Neutrophil (primary cell): ENCODE measurements around the gene FAU.
A peak's percentile ranks its signal among the peaks of the same experiment; 100 is the strongest.

ENCODE experiments used
- H3K27ac ChIP-seq: fragments of 200-600 bp; sonication (generic); 2 replicates; pipeline ENCODE4 v1.5.1; 2016; ENCODE audit warnings: mild to moderate bottlenecking, moderate library complexity
- H3K27me3 ChIP-seq: fragments of 200-600 bp; sonication (generic); 2 replicates; pipeline ENCODE4 v1.6.0; 2016; ENCODE audit warnings: mild to moderate bottlenecking
- H3K36me3 ChIP-seq: fragments of 200-600 bp; sonication (generic); 2 replicates; pipeline ENCODE4 v1.5.1; 2017
- H3K4me1 ChIP-seq, 2 experiments: fragments of 200-600 bp in 1 of 2; sonication (generic) in 1 of 2; 1 replicate in 1 of 2; 2 replicates in 1 of 2; pipeline versions ENCODE4 v1.5.1 to v1.6.1; 2013 to 2016; ENCODE audit warnings: low read depth in 1 of 2, low read length in 1 of 2, mild to moderate bottlenecking in 1 of 2, moderate library complexity in 1 of 2; ENCODE audit not compliant: control insufficient read depth in 1 of 2, insufficient read depth in 1 of 2
- H3K4me3 ChIP-seq, 2 experiments: fragments of 200-600 bp in 1 of 2; sonication (generic) in 1 of 2; 1 replicate in 1 of 2; 2 replicates in 1 of 2; pipeline ENCODE4 v1.5.1; 2013 to 2016; ENCODE audit warnings: low read depth in 1 of 2, low read length in 1 of 2, mild to moderate bottlenecking in 1 of 2, moderate library complexity in 1 of 2
- H3K9me3 ChIP-seq: fragments of 200-600 bp; sonication (generic); 2 replicates; pipeline ENCODE4 v1.5.1; 2016
- CTCF ChIP-seq: fragments of 200-600 bp; sonication (generic); IDR thresholded peaks from 2 replicates; pipeline ENCODE4 v1.5.1; 2016; ENCODE audit warnings: antibody characterized with exemption

The FAU gene

DNA sequence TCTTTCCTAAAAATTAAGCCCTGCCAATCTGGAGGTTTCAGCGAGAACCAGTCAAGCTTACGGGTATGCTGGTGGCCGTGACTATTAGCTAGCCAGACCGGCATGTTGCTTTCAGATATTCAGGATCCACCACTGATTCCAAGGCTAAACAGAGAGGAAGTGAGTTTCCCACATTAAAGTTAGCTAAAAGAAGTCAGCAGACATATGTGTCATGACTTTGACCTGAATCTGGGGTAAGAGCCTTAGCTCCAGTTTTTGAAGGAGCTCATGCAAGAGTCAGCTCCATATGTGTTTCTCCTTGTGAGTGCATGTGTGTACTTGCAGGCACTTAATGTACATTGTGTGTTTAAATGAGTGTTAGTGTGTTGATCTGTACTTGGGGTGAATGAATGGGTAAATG is 36.5 kb downstream of the FAU start:
- Histone ChIP-seq H3K4me3 (peak overlapping the region in 1 of 2 experiments; percentile 82), H3K36me3 (peaks cover 51% of the 10 kb centered on the region), H3K4me1 (peaks cover 29 to 34% of the 10 kb centered on the region in 2 experiments), H3K9me3 (no peaks in the 10 kb centered on the region), H3K27ac (peak overlapping the region; percentile 89), H3K27me3 (no peaks in the 10 kb centered on the region)
- TF ChIP-seq CTCF = no peak

DNA sequence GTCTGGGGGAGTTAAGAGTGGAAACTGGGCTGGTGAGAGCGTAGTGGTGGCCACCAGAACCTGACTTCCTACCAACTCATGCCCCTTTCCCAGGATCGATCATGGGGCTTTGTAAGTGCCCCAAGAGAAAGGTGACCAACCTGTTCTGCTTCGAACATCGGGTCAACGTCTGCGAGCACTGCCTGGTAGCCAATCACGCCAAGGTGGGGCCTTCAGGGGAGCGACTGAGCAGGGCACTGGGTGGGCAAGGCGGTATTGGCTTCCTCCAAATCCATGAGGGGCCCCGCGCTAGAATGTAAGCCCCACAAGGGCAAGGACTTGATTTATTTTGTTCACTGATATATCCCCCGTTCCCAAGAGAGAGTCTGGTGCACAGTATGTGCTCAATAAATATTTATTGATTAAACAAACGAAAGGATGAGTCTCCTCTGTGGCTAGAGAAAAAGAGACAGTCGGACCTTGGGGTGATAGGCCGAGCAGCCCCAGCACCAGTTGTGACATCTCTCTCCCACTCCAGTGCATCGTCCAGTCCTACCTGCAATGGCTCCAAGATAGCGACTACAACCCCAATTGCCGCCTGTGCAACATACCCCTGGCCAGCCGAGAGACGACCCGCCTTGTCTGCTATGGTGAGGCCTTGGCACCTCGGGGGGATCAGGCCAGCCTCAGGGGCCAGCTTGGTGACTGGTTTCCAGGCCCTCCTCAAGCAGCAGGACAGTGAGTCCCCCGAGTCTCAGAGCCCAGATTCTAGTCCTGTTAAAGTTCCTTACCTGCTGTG is 37.1 kb downstream of the FAU start:
- Histone ChIP-seq H3K27me3 (no peaks in the 10 kb centered on the region), H3K4me1 (peaks cover 29 to 36% of the 10 kb centered on the region in 2 experiments), H3K4me3 (peak overlapping the region; percentile 76 to 82), H3K9me3 (no peaks in the 10 kb centered on the region), H3K36me3 (peaks cover 48% of the 10 kb centered on the region), H3K27ac (peak overlapping the region; percentile 89)
- TF ChIP-seq CTCF = no peak

- H3K9me3 ChIP-seq = no peaks in the 10 kb centered on the region
- peak within 1 kb of the TSS; percentile 76 to 82 for H3K4me3 ChIP-seq
- TF ChIP-seq CTCF = peak; percentile 51
- no peaks in the 10 kb centered on the region for H3K27me3 ChIP-seq
- H3K27ac ChIP-seq = peak within 1 kb of the TSS; percentile 89
- H3K4me1 ChIP-seq = peaks cover 29 to 36% of the 10 kb centered on the region in 2 experiments
- peaks cover 40% of the 10 kb centered on the region for H3K36me3 ChIP-seq
These were observed 37.9 kb downstream of the FAU start, which contains the start of the genes CDCA5 and ZFPL1 for GRCh38 chr11:65083834-65084597. Gene CDCA5, minus strand, starts transcription at chr11:65084040. Its CDS starts 62 bp downstream, at chr11:65083978. Gene ZFPL1, plus strand, starts transcription at chr11:65084222. Its CDS starts 477 bp downstream, at chr11:65084699.

DNA sequence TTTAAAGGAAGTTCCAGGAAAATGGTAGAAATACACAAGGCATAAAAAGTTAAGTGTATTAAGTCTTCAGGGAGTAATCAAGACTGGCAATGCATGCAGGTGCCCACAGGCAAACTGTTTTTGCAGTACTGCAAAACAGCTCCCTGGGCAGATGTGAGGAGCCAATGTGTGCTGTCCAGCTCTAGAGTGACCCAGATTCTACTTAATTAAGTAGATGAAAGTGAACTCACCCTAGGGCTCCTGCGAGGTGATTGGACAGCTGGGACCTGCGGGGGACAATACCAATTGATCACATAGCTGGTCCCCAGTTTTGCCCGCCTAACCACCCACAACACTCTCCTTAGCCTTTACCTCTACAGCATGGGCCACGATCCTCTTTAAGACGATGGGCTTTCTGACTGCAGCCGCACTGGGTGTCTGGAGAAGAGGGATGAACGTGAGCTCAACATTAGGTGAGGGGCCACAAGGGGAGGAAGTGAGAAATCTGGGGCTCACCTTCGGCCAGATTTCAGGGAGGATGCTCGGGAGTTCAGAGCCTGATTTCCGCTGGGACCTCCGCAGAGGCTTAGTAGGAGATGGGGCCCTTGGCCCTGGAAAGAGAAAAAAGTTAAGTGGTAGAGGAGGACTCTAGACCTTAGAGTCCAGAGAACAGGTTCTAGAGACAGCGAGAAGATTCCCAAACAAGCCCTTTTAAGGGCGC is 38.6 kb downstream of the FAU start:
- H3K27ac ChIP-seq = peak overlapping the region; percentile 89
- peak overlapping the region; percentile 76 to 82 for H3K4me3 ChIP-seq
- peaks cover 33% of the 10 kb centered on the region for H3K36me3 ChIP-seq
- H3K9me3 ChIP-seq = no peaks in the 10 kb centered on the region
- no peak for TF ChIP-seq CTCF
- H3K4me1 ChIP-seq = peaks cover 29 to 36% of the 10 kb centered on the region in 2 experiments
- no peaks in the 10 kb centered on the region for H3K27me3 ChIP-seq

- Histone ChIP-seq H3K36me3 (peaks cover 5% of the 10 kb centered on the region), H3K27me3 (no peaks in the 10 kb centered on the region), H3K4me3 (no peak overlapping the region), H3K27ac (peak overlapping the region; percentile 2), H3K4me1 (peaks cover 18 to 22% of the 10 kb centered on the region in 2 experiments), H3K9me3 (no peaks in the 10 kb centered on the region)
- TF ChIP-seq CTCF = no peak
These were observed 43.1 kb downstream of the FAU start for GRCh38 chr11:65078786-65079342.
